K562 (cell line): ENCODE results near the gene HDAC2. TPM values are rescaled to one million over a fixed set of nuclear protein-coding genes. Genes with fewer than 3 reads are reported as not detected.

Experiments used
- BCLAF1 ChIP-seq, 2 experiments: fragments of 450-650 bp in 1 of 2; IDR thresholded peaks; 2 replicates each; pipeline ENCODE4 v1.6.1; 2011 to 2017; ENCODE audit warnings: low read depth in 2 of 2, antibody characterized with exemption in 1 of 2, borderline replicate concordance in 1 of 2, low read length in 1 of 2, mild to moderate bottlenecking in 1 of 2, mixed read lengths in 1 of 2; ENCODE audit not compliant: control insufficient read depth in 1 of 2
- BRD4 ChIP-seq: fragments of 200-600 bp; sonication (generic); IDR thresholded peaks from 2 replicates; pipeline ENCODE4 v1.6.1; 2017; ENCODE audit warnings: inconsistent platforms
- BRF1 ChIP-seq: IDR thresholded peaks from 3 replicates; pipeline ENCODE4 v1.6.1; 2011; ENCODE audit warnings: borderline replicate concordance, mild to moderate bottlenecking; ENCODE audit not compliant: insufficient read length; ENCODE audit errors: extremely low read depth
- ELF1 ChIP-seq: fragments of 200-800 bp; sonication (Bioruptor generic); IDR thresholded peaks from 2 replicates; pipeline ENCODE4 v1.6.1; 2016; ENCODE audit warnings: missing genetic modification characterization, missing compliant biosample characterization
- ESRRA ChIP-seq: fragments of 450-650 bp; IDR thresholded peaks from 2 replicates; pipeline ENCODE4 v1.6.1; 2014; ENCODE audit warnings: low read depth, mild to moderate bottlenecking, moderate library complexity, borderline replicate concordance
- HNRNPH1 ChIP-seq: fragments of 200-400 bp; formaldehyde crosslinking; optimal IDR thresholded peaks from 2 replicates; pipeline ENCODE3; 2017; ENCODE audit warnings: low read depth, mild to moderate bottlenecking, low read length, moderate library complexity
- HNRNPUL1 ChIP-seq: fragments of 200-400 bp; formaldehyde crosslinking; IDR thresholded peaks from 2 replicates; pipeline ENCODE4 v1.6.1; 2017; ENCODE audit warnings: low read length
- ILK ChIP-seq: fragments of 450-650 bp; IDR thresholded peaks from 2 replicates; pipeline ENCODE4 v1.6.1; 2016; ENCODE audit warnings: missing genetic modification characterization, low read depth, mild to moderate bottlenecking, missing compliant biosample characterization, moderate library complexity, borderline replicate concordance
- MAZ ChIP-seq, 2 experiments: fragments of 450-650 bp in 1 of 2; sonication (generic) in 1 of 2; formaldehyde crosslinking; IDR thresholded peaks in 1 of 2; conservative IDR thresholded peaks in 1 of 2; 2 replicates each; pipeline versions ENCODE4 v1.4.0 to v1.5.0; 2020; ENCODE audit warnings: mild to moderate bottlenecking in 1 of 2, missing genetic modification reagents in 1 of 2
- MCM2 ChIP-seq: fragments of 450-650 bp; IDR thresholded peaks from 2 replicates; pipeline ENCODE4 v1.6.1; 2017; ENCODE audit warnings: low read depth, mild to moderate bottlenecking
- NCOA4 ChIP-seq: fragments of 450-650 bp; IDR thresholded peaks from 2 replicates; pipeline ENCODE4 v1.6.1; 2018; ENCODE audit warnings: mild to moderate bottlenecking; ENCODE audit not compliant: partially characterized antibody
- NR2F6 ChIP-seq: fragments of 450-650 bp; formaldehyde crosslinking; IDR thresholded peaks from 2 replicates; pipeline ENCODE4 v1.4.0; 2020; ENCODE audit warnings: mild to moderate bottlenecking
- NRF1 ChIP-seq, 2 experiments: fragments of 450-650 bp; IDR thresholded peaks in 1 of 2; conservative IDR thresholded peaks in 1 of 2; 2 replicates each; pipeline ENCODE4 v1.6.1; 2014; ENCODE audit warnings: mild to moderate bottlenecking in 2 of 2
- POLR2B ChIP-seq: fragments of 450-650 bp; IDR thresholded peaks from 2 replicates; pipeline ENCODE4 v1.6.1; 2018; ENCODE audit warnings: low read depth; ENCODE audit not compliant: partially characterized antibody
- RBM34 ChIP-seq: fragments of 200-400 bp; formaldehyde crosslinking; IDR thresholded peaks from 2 replicates; pipeline ENCODE4 v1.6.1; 2018; ENCODE audit warnings: low read length, borderline replicate concordance; ENCODE audit not compliant: insufficient read depth
- SMAD2 ChIP-seq: fragments of 150-350 bp; IDR thresholded peaks from 2 replicates; pipeline ENCODE4 v1.6.1; 2014; ENCODE audit warnings: low read depth, mild to moderate bottlenecking, low read length
- SMARCB1 ChIP-seq: IDR thresholded peaks from 2 replicates; pipeline ENCODE4 v1.6.1; 2011; ENCODE audit warnings: improper control_type of control experiment, low read depth; ENCODE audit not compliant: insufficient read length
- SP2 ChIP-seq: IDR thresholded peaks from 2 replicates; pipeline ENCODE4 v1.6.1; 2011; ENCODE audit warnings: mild to moderate bottlenecking, low read depth, low read length, moderate library complexity; ENCODE audit not compliant: poor library complexity, severe bottlenecking; ENCODE audit errors: extremely low read depth
- SRSF3 ChIP-seq: fragments of 200-400 bp; formaldehyde crosslinking; IDR thresholded peaks from 2 replicates; pipeline ENCODE4 v1.6.1; 2016; ENCODE audit warnings: mild to moderate bottlenecking, low read length, moderate library complexity; ENCODE audit not compliant: insufficient read depth
- SRSF7 ChIP-seq: fragments of 200-400 bp; formaldehyde crosslinking; optimal IDR thresholded peaks from 2 replicates; pipeline ENCODE3; 2017; ENCODE audit warnings: mild to moderate bottlenecking, low read depth, low read length
- TAF1 ChIP-seq: IDR thresholded peaks from 2 replicates; pipeline ENCODE4 v1.6.1; 2011; ENCODE audit warnings: mild to moderate bottlenecking, low read length, moderate library complexity; ENCODE audit not compliant: insufficient read depth, control insufficient read depth, severe bottlenecking; ENCODE audit errors: extremely low read depth
- TBL1XR1 ChIP-seq, 2 experiments: IDR thresholded peaks; 2 replicates each; pipeline ENCODE4 v1.6.1; 2012; ENCODE audit warnings: improper control_type of control experiment in 2 of 2, low read length in 2 of 2, mild to moderate bottlenecking in 1 of 2
- ZBTB2 ChIP-seq: fragments of 450-650 bp; IDR thresholded peaks from 2 replicates; pipeline ENCODE4 v1.6.1; 2016; ENCODE audit warnings: antibody characterized with exemption
- ZNF232 ChIP-seq: sonication (generic); formaldehyde crosslinking; IDR thresholded peaks from 2 replicates; pipeline ENCODE4 v1.8.0; 2022; ENCODE audit warnings: mild to moderate bottlenecking, missing genetic modification reagents
- ZNF324 ChIP-seq: fragments of 250-450 bp; sonication (Bioruptor Pico); IDR thresholded peaks from 2 replicates; pipeline ENCODE4 v1.4.0; 2020; ENCODE audit warnings: mild to moderate bottlenecking
- ZSCAN29 ChIP-seq: fragments of 450-650 bp; IDR thresholded peaks from 2 replicates; pipeline ENCODE4 v1.6.1; 2017
- polyA plus RNA-seq, 8 experiments: library from polyadenylated mRNA; depleted of rRNA in 4 of 8; stranded (reverse) in 5 of 8; unstranded in 3 of 8; fragments of >200 nt; fragmentation: Nextera tagmentation in 2 of 8; fragmentation: Illumina TruSeq in 1 of 8; extraction: Ambion mirVana in 2 of 8; extraction: Trizol in 1 of 8; gene quantifications; 2 replicates each; pipeline versions ENCODE4 v1.2.1 to v1.2.3, GENCODE V29; 2011 to 2014; ENCODE audit warnings: inconsistent platforms in 1 of 8, missing spikeins in 1 of 8
- total RNA-seq, 7 experiments: library from RNA; depleted of rRNA in 6 of 7; stranded (reverse); fragments of >200 nt in 6 of 7; fragmentation: Illumina TruSeq in 2 of 7; extraction: Trizol in 2 of 7; gene quantifications; 2 replicates each; pipeline versions ENCODE4 v1.2.1 to v1.2.3, GENCODE V29; 2011 to 2021; ENCODE audit warnings: low replicate concordance in 1 of 7

Gene HDAC2
- total and polyA plus RNA-seq, 9 of the 15 experiments (the other 6 are each of a cell fraction or from before 2014, with no cell fraction given): 67.0 to 277 (median 151) TPM

GRCh38 chr6:113920663-113921267 is 50.2 kb downstream of the HDAC2 start (continued):
- TF ChIP-seq TBL1XR1 (IDR thresholded peaks at IDR 0.05; ENCODE audit: low read length in 2 of 2): peak in 1 of 2 experiments; percentile 71; a peak in 2 of 4 replicates
- no peak for TF ChIP-seq POLR2B
- no peak for TF ChIP-seq SMAD2
- no peak for TF ChIP-seq MAZ (CRISPR knock-in tag; conservative IDR thresholded peaks at IDR 0.05 in 1 of 2, IDR thresholded peaks at IDR 0.05 in 1 of 2)
- TF ChIP-seq BRD4: no peak
- no peak for TF ChIP-seq ILK (tag)
- no peak for TF ChIP-seq TAF1
- no peak for TF ChIP-seq BCLAF1 (IDR thresholded peaks at IDR 0.05; ENCODE audit: borderline replicate concordance in 1 of 2, control insufficient read depth in 1 of 2, low read depth in 2 of 2, low read length in 1 of 2)
- peak; percentile 52 for TF ChIP-seq ELF1 (tag)
- no peak for TF ChIP-seq SRSF7
- no peak for TF ChIP-seq ZNF232 (CRISPR knock-in tag)
- TF ChIP-seq NCOA4: no peak
- TF ChIP-seq HNRNPH1: no peak
- TF ChIP-seq ZBTB2: no peak; the same call in 1 of the 2 replicates
- TF ChIP-seq ZSCAN29: no peak
- no peak for TF ChIP-seq ZNF324 (CRISPR knock-in tag)
- TF ChIP-seq MCM2: no peak
- no peak for TF ChIP-seq BRF1
- 0 out of 2 replicates have a peak, but pooled peaks have one; percentile 13 for TF ChIP-seq ESRRA
- TF ChIP-seq SRSF3: no peak
- no peak for TF ChIP-seq SP2
- TF ChIP-seq NR2F6 (CRISPR knock-in tag): no peak
- no peak for TF ChIP-seq RBM34
- no peak for TF ChIP-seq HNRNPUL1
- no peak for TF ChIP-seq SMARCB1
- TF ChIP-seq NRF1 (conservative IDR thresholded peaks at IDR 0.05 in 1 of 2, IDR thresholded peaks at IDR 0.05 in 1 of 2): no peak
